Activated CD8-positive, alpha-beta memory T cell treated with anti-CD3 and anti-CD28 coated beads for 4 hours (primary cell): Measurements from ENCODE around the gene RBM43.
A peak's percentile ranks its signal among the peaks of the same experiment; 100 is the strongest.
"Not testable (repeated sequence)": the region's sequence is repeated elsewhere in the genome, so short reads cannot be mapped to it uniquely, and the experiment has no call there.

Source experiments
- DNase-seq, 2 donors: peaks; one replicate each; pipeline ENCODE4 v3.0.0-alpha.2; 2020; ENCODE audit warnings: low read depth in 2 of 2

RBM43 gene

GRCh38 chr2:151268085-151268484 is 6.4 kb upstream of the RBM43 start:
- no peak for DNase-seq

- DNase-seq = no peak
Observed at GRCh38 chr2:151267537-151267936, 5.9 kb upstream of the RBM43 start.

GRCh38 chr2:151265991-151266390 is 4.3 kb upstream of the RBM43 start:
- DNase-seq = no peak

- no peak for DNase-seq
Observed at GRCh38 chr2:151264157-151264825, 2.6 kb upstream of the RBM43 start.

GRCh38 chr2:151262629-151263028 is 966 bp upstream of the RBM43 start:
- no peak for DNase-seq

- no peak for DNase-seq
Observed at GRCh38 chr2:151261977-151262291, 271 bp upstream of the RBM43 start.

GRCh38 chr2:151260573-151261230 is 961 bp downstream of the RBM43 start:
- no peak for DNase-seq

- no peak for DNase-seq
Observed at GRCh38 chr2:151258121-151258520, 3.5 kb downstream of the RBM43 start.

GRCh38 chr2:151252646-151253045 is 9.0 kb downstream of the RBM43 start:
- DNase-seq = no peak

- DNase-seq = no peak
Observed at GRCh38 chr2:151251012-151251411, 10.7 kb downstream of the RBM43 start.

- no peak for DNase-seq
Observed at GRCh38 chr2:151247432-151247831, 14.2 kb downstream of the RBM43 start.

- no peak for DNase-seq
Observed at GRCh38 chr2:151246152-151246551, 15.5 kb downstream of the RBM43 start.

GRCh38 chr2:151243468-151243867 is 18.2 kb downstream of the RBM43 start:
- DNase-seq = no peak

GRCh38 chr2:151241224-151241623 is 20.4 kb downstream of the RBM43 start:
- no peak for DNase-seq

- DNase-seq = no peak
Observed at GRCh38 chr2:151240433-151240832, 21.2 kb downstream of the RBM43 start.

GRCh38 chr2:151239624-151240023 is 22.0 kb downstream of the RBM43 start:
- no peak for DNase-seq

GRCh38 chr2:151238527-151239487 is 22.9 kb downstream of the RBM43 start:
- peak in 1 of 2 donors; percentile 18 for DNase-seq

GRCh38 chr2:151237422-151238025 is 24.1 kb downstream of the RBM43 start:
- DNase-seq = no peak

- not testable (repeated sequence) for DNase-seq
Observed at GRCh38 chr2:151233760-151234159, 27.9 kb downstream of the RBM43 start.

GRCh38 chr2:151233288-151233687 is 28.4 kb downstream of the RBM43 start:
- not testable (repeated sequence) for DNase-seq

- DNase-seq = no peak
Observed at GRCh38 chr2:151230627-151231140, 31.0 kb downstream of the RBM43 start.
